Activated gamma-delta T cell treated with Interleukin-2 at 50 U/mL for 16 hours (primary cell): ENCODE measurements around the gene PGA5.
"Not testable (repeated sequence)": the region's sequence is repeated elsewhere in the genome, so short reads cannot be mapped to it uniquely, and the experiment has no call there.

ENCODE experiments used
- DNase-seq: peaks from one replicate; pipeline ENCODE4 v3.0.0-alpha.2; 2020

The PGA5 gene

DNA sequence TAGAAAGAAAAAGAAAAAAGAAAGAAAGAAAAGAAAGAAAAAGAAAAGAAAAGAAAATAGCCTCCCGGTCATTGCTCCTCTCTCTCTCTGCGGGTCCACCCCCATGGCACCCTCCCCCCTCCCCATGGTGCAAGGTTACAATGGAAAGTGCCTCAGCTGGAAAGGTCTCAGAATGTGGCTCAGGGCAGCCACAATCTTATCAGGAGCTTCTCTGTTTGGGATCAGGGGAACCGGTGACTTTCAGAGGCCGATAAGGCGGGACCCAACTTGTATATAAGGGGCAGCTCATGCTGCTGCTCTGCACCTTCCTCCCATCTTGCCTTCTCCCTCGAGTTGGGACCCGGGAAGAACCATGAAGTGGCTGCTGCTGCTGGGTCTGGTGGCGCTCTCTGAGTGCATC is at the start of gene PGA5:
PGA5 (plus strand) TSS at position 301 of the 400 bp plus-strand sequence; CDS start at position 353, 52 bp downstream.
- DNase-seq = not testable (repeated sequence)

DNA sequence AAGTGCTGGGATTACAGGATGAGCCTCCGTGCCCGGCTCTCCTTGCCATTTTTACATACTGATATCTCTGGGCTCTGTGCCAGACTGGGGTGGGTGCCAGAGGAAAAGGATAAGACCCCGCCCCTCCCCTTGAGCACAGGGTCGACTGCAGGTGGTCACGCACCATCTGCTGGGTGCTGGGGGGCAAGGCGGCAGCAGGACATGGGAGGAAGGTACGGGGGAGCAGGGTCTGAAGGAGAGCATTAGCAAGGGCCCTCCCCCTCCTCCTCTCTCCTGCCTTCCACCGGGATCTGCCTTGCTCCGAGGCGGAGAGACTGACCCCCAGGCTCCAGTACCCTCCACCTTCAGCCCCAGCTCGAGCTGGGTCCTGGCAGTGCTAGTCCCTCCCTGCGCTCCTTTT is 47.4 kb upstream of the PGA5 start:
- no peak for DNase-seq

DNA sequence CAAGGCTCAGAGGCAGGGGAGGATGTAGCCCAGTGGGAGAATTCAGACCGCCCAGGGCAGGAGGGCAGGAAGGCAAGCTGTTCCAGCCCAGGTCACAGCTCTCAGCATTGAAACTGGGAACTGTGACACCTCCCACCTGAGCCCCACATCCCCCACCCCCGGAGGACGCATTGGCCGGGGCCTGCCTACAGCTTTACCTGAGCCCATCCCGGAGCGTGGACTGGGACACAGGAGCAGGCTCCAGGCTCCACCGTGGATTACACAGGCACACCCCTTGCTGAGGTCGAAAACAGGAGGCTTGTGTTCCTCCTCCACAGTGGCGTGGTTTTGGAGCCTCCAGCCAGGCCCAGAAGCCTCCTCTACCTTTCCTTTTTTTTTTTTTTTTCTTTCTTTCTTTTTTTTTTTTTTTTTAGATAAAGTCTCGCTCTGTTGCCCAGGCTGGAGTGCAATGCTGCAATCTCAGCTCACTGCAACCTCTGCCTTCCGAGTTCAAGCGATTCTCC is 46.8 kb upstream of the PGA5 start:
- DNase-seq = no peak

DNA sequence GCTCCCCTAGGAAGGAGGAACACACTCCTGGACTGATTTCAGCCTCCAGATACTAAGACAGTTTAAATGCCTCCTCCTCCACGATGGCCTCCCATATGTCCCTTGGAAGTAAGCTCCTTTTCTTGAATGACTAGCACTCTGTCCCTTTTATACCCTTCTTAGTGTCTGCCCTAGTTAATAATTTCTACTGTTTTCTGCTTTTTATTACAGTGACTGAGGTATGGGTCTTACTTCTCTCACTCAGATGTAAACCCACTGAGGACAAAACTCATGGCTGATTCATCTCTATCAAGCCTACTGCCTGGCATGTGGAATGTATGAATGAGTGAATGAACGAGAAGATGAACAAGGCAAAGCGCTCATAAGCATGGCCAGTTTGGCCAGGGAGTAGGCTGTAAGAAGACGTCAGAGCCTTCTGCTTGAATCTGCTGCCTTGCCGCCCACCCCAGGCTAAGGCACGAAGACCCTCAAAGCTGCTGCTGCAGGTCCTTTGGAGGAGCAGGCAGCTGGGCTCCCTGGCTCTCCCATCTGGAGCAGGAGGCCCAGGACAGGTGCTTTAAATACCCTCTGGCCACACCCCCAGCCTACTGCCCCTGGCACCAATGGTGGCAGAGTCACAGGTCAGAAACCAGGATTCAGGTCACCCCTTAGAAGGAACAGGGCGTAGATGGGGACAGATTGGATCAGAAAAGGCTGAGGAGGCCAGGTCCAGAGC is 45.8 kb upstream of the PGA5 start:
- DNase-seq = no peak

DNA sequence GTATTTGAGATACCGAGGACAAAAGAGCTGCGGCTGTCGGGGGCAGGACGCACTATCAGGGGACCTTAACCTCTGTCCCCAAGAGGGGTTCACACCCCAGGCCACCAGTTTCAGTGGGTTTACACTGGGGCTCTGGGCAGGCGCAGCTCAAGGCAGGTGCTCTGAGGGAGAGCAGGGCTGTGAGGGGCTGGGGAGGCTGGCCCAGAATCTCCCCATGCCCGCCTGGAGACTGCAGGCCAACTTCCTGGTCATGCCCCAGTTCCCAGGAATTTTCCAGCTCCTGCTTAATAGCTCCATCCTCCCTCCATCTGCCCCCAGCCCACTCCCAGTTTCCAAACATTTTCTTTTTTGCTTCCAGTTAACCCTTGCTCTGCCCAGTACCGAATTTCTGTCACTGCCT is 45.3 kb upstream of the PGA5 start:
- no peak for DNase-seq

DNA sequence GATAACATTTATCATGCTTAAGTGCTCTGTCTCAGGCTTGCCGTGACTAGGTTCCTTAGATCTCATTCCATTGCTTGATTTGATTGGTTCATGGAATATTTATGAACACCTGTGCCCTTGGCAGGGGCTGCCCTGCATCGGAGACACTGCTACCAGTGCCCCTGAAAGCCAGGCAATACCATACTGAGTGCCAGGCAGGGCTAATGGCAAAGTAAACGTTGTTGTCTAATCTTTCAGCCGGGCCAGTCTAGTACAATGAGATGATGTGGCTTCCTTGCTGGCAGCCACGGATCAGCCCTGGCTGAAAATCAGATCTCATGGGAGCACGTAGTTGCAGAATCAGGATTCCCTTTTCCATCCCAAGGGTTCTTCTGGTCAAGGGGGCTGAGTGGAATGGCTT is 42.6 kb upstream of the PGA5 start:
- DNase-seq = no peak

DNA sequence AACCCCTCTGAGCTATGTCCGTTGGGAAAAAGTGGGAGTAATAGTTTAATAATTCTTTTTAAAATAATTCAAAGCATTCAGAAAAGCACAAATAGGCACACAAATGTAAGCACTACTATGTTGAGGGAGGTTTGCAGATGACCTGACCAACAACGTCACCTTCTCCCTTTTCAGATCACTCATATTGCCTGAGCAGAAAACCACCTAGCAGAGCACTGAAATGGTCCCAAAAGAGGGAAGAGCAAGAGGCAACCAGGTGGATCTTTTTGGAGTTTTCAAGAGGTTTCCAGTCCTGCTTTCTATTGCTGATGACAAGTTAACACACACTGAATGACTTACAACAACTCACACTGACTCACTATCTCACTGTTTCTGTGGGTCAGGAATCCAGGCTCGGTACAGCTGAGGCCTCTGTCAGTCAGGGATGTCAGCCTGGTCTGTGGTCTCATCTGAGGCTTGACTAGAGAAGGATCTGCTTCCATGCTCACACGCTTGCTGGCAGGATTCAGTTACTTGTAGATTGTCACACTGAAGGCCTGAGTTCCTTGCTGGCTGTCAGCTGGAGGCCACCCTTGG is 41.9 kb upstream of the PGA5 start:
- DNase-seq = no peak

DNA sequence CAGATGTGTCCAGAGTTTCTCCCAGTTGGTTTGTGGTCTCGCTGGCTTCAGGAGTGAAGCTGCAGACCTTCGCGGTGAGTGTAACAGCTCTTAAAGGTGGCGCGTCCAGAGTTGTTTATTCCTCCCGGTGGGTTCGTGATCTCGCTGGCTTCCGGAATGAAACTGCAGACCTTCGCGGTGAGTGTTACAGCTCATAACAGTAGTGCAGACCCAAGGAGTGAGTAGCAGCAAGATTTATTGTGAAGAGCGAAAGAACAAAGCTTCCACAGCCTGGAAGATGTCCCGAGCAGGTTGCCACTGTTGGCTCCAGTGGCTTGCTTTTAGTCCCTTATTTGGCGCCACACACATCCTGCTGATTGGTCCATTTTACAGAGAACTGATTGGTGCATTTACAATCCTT is 39.5 kb upstream of the PGA5 start:
- DNase-seq = no peak

DNA sequence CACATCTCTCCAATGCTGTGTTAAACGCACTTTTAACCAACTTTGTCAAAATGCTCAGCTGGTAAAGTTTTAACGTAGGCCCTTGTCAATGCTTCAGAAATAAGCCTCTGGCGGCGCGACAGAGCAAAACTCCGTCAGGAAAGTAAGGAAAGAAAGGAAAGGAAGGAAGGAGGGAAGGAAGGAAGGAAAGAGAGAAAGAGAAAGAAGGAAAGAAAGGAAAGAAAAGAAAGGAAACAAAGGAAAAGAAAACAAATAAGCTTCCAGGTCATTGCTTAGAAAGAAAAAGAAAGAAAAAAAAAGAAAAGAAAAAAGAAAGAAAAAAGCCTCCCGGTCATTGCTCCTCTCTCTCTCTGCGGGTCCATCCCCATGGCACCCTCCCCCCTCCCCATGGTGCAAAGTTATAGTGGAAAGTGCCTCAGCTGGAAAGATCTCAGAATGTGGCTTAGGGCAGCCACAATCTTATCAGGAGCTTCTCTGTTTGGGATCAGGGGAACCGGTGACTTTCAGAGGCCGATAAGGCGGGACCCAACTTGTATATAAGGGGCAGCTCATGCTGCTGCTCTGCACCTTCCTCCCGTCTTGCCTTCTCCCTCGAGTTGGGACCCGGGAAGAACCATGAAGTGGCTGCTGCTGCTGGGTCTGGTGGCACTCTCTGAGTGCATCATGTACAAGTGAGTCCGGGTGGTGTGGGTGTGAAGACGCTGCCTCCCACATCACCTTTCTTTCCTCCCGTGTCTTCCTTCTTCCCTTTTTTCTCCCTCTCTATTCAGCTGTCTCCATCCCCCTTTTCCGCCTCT is 37.8 kb upstream of the PGA5 start, which contains the start of gene PGA3:
PGA3 (plus strand) TSS at position 566 of the 797 bp plus-strand sequence; CDS start at position 616, 50 bp downstream.
- not testable (repeated sequence) for DNase-seq

DNA sequence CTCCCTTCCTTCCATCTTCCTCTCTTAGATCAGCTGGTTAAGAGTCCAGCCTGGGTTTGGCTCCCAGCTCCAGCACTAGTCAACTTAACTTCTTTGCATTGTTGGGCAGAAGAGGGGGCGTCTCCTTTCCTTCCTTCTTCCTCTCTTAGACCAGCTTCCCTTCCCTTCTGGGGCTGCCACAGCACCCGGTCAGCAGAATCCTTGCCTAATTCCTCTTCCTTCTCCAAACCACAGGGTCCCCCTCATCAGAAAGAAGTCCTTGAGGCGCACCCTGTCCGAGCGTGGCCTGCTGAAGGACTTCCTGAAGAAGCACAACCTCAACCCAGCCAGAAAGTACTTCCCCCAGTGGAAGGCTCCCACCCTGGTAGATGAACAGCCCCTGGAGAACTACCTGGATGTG is 37.1 kb upstream of the PGA5 start:
- not testable (repeated sequence) for DNase-seq

DNA sequence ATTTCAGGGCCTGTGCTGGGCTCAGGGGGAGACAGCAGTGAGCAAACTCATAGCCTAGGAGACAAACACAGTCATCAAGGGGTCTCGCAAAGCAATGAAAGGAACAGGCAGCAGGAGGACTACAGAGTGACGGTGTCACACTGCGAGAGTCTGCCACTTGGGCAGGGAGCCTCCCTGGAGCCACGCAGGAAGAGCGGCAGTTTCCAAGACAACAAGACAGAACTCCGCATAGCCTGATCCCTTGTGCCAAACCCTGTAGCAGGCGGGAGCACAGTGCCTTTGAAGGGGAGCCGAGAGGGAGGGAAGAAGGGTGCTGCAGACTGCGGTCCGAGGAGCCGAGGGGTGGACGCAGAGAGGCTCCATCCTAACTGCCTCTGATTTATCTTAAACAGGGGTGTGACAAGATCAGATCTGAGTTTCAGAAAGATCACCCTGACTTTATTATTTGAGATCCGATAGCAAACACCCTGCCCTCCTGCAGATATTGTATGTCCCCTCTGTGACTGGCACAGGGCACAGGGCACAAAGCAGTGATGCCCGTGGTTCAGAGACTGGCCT is 36.4 kb upstream of the PGA5 start:
- not testable (repeated sequence) for DNase-seq

DNA sequence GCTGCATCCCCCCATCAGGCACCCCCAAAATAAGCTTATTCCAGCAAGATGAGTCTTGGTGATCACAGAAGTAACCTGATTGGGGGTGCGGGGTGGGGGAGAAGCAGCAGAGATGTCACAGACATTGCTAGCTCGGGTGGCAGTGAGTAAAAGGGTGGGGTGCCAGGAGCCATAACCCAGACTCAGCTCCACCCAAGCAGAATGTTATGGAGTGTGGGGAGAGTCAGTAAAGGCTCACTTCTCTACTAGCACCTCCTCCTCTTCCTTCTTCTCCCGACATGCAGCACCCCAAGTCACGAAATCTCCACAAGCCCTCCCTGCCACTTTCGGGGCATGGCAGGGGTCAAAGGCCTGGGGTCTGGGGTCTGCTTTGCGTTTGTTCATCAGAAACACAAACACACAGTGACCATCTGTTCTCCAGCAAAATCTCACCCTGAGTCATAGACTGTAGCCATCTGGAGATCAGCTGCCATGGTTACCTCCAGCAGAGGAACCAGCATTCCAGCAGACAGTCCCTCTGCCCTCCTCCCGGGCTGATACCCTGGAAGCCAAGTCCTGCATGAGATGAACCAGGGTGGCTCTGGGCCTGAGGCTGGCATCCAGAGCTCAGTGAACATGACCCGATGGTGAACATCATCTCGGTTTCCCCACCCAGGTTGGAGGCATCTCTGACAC is 33.2 kb upstream of the PGA5 start:
- not testable (repeated sequence) for DNase-seq

DNA sequence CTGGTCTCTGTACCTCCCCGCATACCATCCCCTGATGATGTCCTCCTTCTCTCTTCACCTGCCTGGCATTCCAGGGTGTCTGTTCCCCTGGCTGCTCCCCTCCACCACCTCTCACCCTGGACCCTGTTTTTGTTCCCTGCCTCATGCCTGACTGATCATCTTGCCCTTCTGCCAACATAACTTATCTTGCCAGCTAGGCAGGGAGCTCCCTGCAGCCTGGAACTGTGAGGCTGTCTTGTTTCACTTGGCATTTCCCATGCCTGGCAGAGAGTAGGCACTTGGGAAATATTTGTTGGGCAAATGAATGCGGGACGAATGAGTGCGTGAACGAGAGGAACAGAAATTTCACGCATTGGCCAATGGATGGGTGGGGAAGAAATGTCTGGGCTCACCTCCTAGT is 30.3 kb upstream of the PGA5 start:
- not testable (repeated sequence) for DNase-seq

DNA sequence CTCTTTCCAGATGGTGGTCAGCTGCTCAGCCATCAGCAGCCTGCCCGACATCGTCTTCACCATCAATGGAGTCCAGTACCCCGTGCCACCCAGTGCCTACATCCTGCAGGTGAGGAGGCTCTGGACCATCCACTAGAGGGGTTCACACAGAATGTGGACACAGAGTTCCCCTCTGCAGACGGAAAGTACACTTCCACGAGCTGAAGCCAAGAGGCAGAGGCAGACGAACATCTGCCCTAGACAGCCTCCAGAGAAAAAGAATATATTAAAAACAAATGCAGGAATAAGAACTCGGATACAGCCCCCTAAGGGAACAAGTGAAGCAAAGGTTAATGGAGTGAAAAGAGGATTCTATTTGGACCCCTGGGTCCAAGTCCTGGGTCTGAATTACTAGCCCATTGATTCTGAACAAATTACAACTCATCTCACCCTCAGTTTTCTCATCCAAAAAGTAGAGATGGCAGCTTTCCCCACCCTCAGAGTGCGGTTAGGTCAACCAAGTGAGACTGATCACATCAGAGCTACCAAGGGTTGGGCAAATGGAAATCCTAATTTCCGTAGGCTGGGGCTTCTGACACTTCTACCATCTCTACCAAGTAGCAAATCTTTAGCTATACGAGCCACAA is 29.5 kb upstream of the PGA5 start:
- not testable (repeated sequence) for DNase-seq

DNA sequence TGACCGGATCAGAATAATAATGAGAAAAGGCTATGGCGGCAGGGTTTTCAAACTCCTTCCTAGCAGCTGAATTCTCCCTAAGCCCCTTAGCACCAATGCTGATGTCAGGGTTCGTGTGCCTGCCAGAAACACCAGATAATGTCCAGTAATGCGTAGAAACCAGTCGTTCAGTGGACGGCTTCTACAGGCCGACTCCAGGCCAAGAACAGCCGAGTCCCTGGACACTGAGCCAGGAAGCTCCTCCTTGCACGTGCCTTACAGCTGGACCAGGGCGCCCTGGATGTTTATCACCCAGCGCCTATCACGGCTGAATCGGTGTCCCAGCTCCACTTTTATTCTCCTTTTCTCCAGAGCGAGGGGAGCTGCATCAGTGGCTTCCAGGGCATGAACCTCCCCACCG is 28.8 kb upstream of the PGA5 start:
- DNase-seq = not testable (repeated sequence)

DNA sequence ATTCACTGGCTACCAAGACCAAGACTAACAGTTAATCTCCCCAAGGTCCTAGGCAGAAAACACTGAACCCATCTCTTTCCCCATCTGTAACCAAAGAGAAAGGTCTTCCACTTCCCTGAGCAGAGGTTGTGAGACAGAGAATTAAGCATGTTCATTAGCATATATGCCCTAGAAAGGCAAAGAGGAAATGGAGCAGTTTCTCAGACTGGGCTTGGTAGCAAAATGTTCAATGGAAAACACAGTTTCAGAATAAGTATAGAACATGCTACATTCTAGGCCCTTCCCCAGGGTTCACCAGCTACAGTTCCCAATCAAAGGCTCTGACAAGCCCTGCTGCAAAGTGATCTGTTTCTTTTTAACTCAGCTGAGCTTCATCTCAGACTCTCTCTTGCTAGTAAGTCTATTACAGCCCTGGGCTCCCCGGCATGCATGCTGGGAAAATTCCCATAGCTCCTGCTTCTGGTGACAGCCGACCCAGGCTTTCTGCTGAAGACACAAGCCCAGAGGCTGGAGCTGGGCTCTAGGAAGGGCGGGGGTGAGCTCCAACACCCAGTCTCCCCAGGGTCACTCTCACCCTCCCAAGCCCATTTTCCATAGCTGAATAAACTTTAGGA is 27.2 kb upstream of the PGA5 start:
- DNase-seq = not testable (repeated sequence)

DNA sequence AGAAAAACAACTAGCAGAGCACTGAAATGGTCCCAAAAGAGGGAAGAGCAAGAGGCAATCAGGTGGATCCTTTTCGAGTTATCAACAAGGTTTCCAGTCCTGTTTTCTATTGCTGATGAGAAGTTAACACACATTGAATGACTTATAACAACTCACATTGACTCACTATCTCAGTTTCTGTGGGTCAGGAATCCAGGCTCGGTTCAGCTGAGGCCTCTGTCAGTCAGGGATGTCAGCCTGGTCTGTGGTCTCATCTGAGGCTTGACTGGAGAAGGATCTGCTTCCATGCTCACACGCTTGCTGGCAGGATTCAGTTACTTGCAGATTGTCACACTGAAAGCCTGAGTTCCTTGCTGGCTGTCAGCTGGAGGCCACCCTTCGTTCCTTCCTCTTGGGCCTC is 22.7 kb upstream of the PGA5 start:
- DNase-seq = not testable (repeated sequence)

DNA sequence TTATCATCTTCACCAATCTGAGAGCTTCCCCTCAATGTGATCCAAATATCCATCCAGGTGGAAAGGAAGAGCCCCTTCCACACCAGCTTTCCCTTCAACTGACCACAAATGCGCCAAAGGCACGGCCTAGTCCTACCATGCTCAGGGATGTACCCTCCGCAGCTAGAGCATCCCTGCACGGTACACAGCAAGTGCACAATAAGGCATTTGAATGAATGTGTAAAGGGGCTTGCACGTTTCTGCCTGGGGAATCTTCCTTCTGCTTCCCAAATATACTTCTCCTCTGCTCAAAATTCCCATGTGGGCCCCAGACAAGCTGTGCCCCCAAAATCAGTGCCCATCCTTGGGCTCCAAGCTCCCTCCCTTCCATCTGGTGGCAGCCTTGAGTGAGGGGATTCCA is 22.0 kb upstream of the PGA5 start:
- DNase-seq = not testable (repeated sequence)

DNA sequence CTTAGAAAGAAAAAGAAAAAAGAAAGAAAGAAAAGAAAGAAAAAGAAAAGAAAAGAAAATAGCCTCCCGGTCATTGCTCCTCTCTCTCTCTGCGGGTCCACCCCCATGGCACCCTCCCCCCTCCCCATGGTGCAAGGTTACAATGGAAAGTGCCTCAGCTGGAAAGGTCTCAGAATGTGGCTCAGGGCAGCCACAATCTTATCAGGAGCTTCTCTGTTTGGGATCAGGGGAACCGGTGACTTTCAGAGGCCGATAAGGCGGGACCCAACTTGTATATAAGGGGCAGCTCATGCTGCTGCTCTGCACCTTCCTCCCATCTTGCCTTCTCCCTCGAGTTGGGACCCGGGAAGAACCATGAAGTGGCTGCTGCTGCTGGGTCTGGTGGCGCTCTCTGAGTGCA is 18.9 kb upstream of the PGA5 start, which contains the start of gene PGA4:
PGA4 (plus strand) TSS at position 301 of the 400 bp plus-strand sequence; CDS start at position 355, 54 bp downstream.
- DNase-seq = not testable (repeated sequence)

DNA sequence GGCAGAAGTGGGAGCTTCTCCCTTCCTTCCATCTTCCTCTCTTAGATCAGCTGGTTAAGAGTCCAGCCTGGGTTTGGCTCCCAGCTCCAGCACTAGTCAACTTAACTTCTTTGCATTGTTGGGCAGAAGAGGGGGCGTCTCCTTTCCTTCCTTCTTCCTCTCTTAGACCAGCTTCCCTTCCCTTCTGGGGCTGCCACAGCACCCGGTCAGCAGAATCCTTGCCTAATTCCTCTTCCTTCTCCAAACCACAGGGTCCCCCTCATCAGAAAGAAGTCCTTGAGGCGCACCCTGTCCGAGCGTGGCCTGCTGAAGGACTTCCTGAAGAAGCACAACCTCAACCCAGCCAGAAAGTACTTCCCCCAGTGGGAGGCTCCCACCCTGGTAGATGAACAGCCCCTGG is 18.3 kb upstream of the PGA5 start:
- DNase-seq = not testable (repeated sequence)

DNA sequence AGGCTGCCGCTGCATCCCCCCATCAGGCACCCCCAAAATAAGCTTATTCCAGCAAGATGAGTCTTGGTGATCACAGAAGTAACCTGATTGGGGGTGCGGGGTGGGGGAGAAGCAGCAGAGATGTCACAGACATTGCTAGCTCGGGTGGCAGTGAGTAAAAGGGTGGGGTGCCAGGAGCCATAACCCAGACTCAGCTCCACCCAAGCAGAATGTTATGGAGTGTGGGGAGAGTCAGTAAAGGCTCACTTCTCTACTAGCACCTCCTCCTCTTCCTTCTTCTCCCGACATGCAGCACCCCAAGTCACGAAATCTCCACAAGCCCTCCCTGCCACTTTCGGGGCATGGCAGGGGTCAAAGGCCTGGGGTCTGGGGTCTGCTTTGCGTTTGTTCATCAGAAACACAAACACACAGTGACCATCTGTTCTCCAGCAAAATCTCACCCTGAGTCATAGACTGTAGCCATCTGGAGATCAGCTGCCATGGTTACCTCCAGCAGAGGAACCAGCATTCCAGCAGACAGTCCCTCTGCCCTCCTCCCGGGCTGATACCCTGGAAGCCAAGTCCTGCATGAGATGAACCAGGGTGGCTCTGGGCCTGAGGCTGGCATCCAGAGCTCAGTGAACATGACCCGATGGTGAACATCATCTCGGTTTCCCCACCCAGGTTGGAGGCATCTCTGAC is 14.4 kb upstream of the PGA5 start:
- DNase-seq = not testable (repeated sequence)
